Suprapubic skin (tissue), 4 donors: ENCODE results near the gene LRRN3. TPM values are rescaled to one million over a fixed set of nuclear protein-coding genes. Genes with fewer than 3 reads are reported as not detected.

Experiments used
- DNase-seq, 2 donors: peaks; one replicate each; pipeline ENCODE4 v3.0.0-alpha.2; 2019; ENCODE audit warnings: low spot score in 2 of 2
- H3K27ac ChIP-seq: fragments of 200-600 bp; sonication (generic); one replicate; pipeline ENCODE4 v1.5.1; 2019
- H3K27me3 ChIP-seq: fragments of 200-600 bp; sonication (generic); one replicate; pipeline ENCODE4 v1.5.1; 2019
- H3K36me3 ChIP-seq: fragments of 200-600 bp; sonication (generic); one replicate; pipeline ENCODE4 v1.5.1; 2019
- H3K4me1 ChIP-seq: fragments of 200-600 bp; sonication (generic); one replicate; pipeline ENCODE4 v1.5.1; 2019
- H3K4me3 ChIP-seq: fragments of 200-600 bp; sonication (generic); one replicate; pipeline ENCODE4 v1.5.1; 2019; ENCODE audit warnings: mild to moderate bottlenecking
- H3K9me3 ChIP-seq: fragments of 200-600 bp; sonication (generic); one replicate; pipeline ENCODE4 v1.5.1; 2019
- EP300 ChIP-seq: sonication (generic); formaldehyde crosslinking; IDR thresholded peaks from one replicate; pipeline ENCODE4 v1.6.1; 2017; ENCODE audit warnings: antibody characterized with exemption
- POLR2A ChIP-seq, 2 donors: fragments of 450-650 bp; IDR thresholded peaks; one replicate each; pipeline ENCODE4 v1.6.1; 2017; ENCODE audit warnings: antibody characterized with exemption in 2 of 2, mild to moderate bottlenecking in 2 of 2, moderate library complexity in 2 of 2
- POLR2AphosphoS5 ChIP-seq, 3 donors: sonication (generic); formaldehyde crosslinking; IDR thresholded peaks; one replicate each; pipeline ENCODE4 v1.6.1; 2017; ENCODE audit warnings: antibody characterized with exemption in 3 of 3
- WGBS: methylation state at CpG from one replicate; pipeline ENCODE4 v1.1.5; 2018; 5-methylcytosine and 5-hydroxymethylcytosine counted together
- total RNA-seq, 4 donors: library from RNA; depleted of rRNA; stranded (reverse); fragments of >200 nt; gene quantifications; one replicate each; pipeline ENCODE4 v1.1.0, GENCODE V29; 2016
- TF ChIP-seq, protein P1 (sequence below), 2 donors: fragments of 200-600 bp in 1 of 2; fragments of 450-650 bp in 1 of 2; sonication (generic) in 1 of 2; IDR thresholded peaks; one replicate each; pipeline ENCODE4 v1.5.1; 2016 to 2019; ENCODE audit warnings: antibody characterized with exemption in 2 of 2, mild to moderate bottlenecking in 1 of 2, moderate library complexity in 1 of 2

LRRN3 gene
- total RNA-seq, 4 donors from 2014 or later, result 0.30 to 1.8 (median 0.51) TPM; not detected in 1

DNA sequence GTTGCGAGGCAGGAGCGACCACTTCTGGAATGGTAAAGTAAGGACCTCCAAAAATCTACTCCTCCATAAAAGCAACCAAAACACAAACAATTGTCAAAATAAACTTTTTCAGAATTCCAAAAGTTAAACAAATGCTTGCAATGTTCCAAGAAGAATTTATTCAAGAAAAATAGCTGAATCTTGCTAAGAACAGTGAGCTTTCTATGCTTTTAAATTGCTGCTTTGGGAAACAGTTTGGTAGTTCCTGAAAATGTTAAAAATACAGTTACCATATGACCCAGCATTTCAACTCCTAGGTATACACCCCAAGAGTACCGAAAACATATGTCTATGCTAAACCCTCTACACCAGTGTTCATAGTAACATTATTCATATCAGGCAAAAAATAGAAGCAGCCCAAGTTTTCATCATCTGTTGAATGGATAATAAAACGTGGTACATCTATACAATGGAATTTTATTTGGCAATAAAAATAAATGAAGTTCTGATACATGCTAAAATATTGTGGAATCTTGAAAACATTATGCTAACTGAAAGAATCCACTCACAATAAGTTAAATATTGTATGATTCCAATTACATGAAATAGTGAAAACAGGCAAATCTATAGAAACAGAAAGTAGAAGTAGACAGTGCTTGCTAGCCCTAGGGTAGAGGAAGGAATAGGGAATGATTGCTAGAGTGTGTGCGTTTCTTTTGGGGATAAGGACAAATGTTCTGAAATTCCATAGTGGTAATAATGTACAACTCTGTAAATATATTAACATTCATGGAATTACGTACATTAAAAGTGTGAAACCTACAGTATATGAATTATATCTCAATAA lies 57.0 kb downstream of the LRRN3 start:
- DNase-seq, result no peak
- no peaks in the 10 kb centered on the region for H3K9me3 ChIP-seq
- WGBS, result 89% methylated on average over 6 of the region's 6 CpGs

DNA sequence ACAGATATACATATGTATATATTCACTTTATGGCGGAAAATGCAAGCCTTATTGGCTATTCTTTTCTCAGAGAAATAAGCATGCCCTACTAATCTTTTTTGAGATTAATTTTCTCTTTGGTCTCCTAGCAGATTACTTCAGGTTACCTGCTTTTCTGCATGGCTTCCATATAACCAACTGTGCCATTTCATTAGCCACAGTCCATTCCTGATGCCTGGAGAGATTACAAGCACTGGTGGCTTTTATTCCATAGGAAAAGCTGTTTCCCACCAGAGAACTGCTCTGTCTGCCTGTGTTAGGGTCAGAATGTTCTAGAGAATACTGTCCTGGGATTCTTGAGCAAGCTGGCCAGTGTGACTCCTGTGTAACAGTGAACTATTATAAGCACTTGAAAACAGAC lies 59.8 kb downstream of the LRRN3 start:
- no peaks in the 10 kb centered on the region for H3K4me1 ChIP-seq
- no peak overlapping the region for H3K4me3 ChIP-seq
- no peak overlapping the region for H3K27ac ChIP-seq
- no peaks in the 10 kb centered on the region for H3K27me3 ChIP-seq
- no peak for DNase-seq
- 98% methylated on average over 1 of the region's 1 CpG for WGBS
- H3K9me3 ChIP-seq, result no peaks in the 10 kb centered on the region
- no peaks in the 10 kb centered on the region for H3K36me3 ChIP-seq
- TF ChIP-seq POLR2A (IDR thresholded peaks at IDR 0.05) (no peak), POLR2AphosphoS5 (IDR thresholded peaks at IDR 0.05) (no peak), EP300 (no peak)
- TF ChIP-seq, protein P1, sequence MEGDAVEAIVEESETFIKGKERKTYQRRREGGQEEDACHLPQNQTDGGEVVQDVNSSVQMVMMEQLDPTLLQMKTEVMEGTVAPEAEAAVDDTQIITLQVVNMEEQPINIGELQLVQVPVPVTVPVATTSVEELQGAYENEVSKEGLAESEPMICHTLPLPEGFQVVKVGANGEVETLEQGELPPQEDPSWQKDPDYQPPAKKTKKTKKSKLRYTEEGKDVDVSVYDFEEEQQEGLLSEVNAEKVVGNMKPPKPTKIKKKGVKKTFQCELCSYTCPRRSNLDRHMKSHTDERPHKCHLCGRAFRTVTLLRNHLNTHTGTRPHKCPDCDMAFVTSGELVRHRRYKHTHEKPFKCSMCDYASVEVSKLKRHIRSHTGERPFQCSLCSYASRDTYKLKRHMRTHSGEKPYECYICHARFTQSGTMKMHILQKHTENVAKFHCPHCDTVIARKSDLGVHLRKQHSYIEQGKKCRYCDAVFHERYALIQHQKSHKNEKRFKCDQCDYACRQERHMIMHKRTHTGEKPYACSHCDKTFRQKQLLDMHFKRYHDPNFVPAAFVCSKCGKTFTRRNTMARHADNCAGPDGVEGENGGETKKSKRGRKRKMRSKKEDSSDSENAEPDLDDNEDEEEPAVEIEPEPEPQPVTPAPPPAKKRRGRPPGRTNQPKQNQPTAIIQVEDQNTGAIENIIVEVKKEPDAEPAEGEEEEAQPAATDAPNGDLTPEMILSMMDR (IDR thresholded peaks at IDR 0.05), result no peak

More for the DNA sequence above, 57.0 kb downstream of the LRRN3 start:
- TF ChIP-seq, protein P1 (IDR thresholded peaks at IDR 0.05), result no peak
- TF ChIP-seq POLR2AphosphoS5 (IDR thresholded peaks at IDR 0.05), result no peak
- no peak for TF ChIP-seq POLR2A (IDR thresholded peaks at IDR 0.05)
- TF ChIP-seq EP300, result no peak
- Histone ChIP-seq H3K27ac (no peak overlapping the region), H3K27me3 (no peaks in the 10 kb centered on the region), H3K4me3 (no peak overlapping the region), H3K36me3 (no peaks in the 10 kb centered on the region), H3K4me1 (no peaks in the 10 kb centered on the region)

DNA sequence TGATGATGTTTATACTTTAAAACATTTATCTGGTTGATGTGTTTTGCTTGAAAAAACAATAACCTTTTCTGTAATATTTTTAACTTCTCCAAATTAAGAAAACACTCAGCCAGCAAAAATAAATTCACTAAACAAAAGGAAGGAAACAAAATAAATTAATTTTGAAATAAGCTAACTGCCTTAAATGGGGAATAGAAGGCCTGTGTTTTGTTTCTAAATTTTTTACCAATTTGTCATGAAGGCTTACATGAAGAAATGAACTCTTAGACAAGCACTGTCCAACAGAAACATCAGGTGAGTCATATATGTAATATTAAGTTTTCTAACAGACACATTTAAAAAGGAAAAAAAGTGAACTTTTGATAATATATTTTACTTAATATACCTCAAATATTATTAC lies 68.5 kb downstream of the LRRN3 start:
- Histone ChIP-seq H3K9me3 (no peaks in the 10 kb centered on the region), H3K36me3 (no peaks in the 10 kb centered on the region), H3K27me3 (no peaks in the 10 kb centered on the region), H3K4me3 (no peak overlapping the region), H3K27ac (no peak overlapping the region), H3K4me1 (no peaks in the 10 kb centered on the region)
- TF ChIP-seq POLR2A (IDR thresholded peaks at IDR 0.05) (no peak), POLR2AphosphoS5 (IDR thresholded peaks at IDR 0.05) (no peak), EP300 (no peak)
- TF ChIP-seq, protein P1 (IDR thresholded peaks at IDR 0.05), result no peak
- DNase-seq, result no peak

DNA sequence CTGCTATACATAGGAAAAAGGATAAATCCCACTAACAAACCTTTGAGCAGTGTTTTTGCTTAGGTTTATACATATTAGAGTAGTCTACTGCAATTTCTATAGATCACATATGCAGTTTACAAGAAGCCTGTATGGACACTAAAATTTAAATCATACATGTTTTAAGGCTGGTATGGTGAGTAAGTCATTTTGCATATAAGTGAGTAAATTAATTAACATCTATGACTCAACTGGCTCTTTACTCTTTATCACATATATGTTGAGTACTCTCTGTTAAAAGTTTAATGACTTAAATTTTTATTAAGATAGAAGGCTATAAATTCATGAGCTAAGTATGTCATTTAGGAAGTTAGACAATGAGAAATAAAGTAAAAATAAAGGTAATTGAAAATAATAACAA lies 69.4 kb downstream of the LRRN3 start:
- Histone ChIP-seq H3K36me3 (no peaks in the 10 kb centered on the region), H3K4me3 (no peak overlapping the region), H3K9me3 (no peaks in the 10 kb centered on the region), H3K27me3 (no peaks in the 10 kb centered on the region), H3K4me1 (no peaks in the 10 kb centered on the region), H3K27ac (no peak overlapping the region)
- TF ChIP-seq EP300 (no peak), POLR2A (IDR thresholded peaks at IDR 0.05) (no peak), POLR2AphosphoS5 (IDR thresholded peaks at IDR 0.05) (no peak)
- TF ChIP-seq, protein P1 (IDR thresholded peaks at IDR 0.05), result no peak
- DNase-seq, result no peak

DNA sequence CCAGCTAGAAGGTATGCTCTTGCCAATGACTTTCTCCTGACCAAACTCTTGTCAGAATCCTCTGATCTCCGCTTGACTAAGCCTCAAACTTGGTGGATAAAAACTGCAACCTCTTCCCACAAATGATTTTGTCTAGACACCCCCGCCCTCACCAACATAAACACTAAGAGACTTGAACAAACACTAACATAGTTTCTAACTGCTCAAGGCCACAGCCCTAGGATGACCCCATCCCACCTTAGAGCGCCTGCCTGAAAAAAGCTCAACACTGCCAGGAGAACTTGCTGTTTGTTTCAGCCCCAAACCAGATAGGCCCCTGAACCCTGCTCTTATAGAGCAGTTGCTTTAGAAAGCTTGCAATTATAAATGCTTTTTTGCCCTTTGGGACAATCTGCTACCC lies 71.8 kb downstream of the LRRN3 start:
- no peaks in the 10 kb centered on the region for H3K4me1 ChIP-seq
- H3K4me3 ChIP-seq, result no peak overlapping the region
- H3K36me3 ChIP-seq, result no peaks in the 10 kb centered on the region
- no peaks in the 10 kb centered on the region for H3K9me3 ChIP-seq
- WGBS, result 90% methylated on average over 3 of the region's 3 CpGs
- no peak overlapping the region for H3K27ac ChIP-seq
- no peaks in the 10 kb centered on the region for H3K27me3 ChIP-seq
- no peak for DNase-seq
- TF ChIP-seq POLR2AphosphoS5 (IDR thresholded peaks at IDR 0.05) (no peak), EP300 (no peak), POLR2A (IDR thresholded peaks at IDR 0.05) (no peak)
- TF ChIP-seq, protein P1 (IDR thresholded peaks at IDR 0.05), result no peak
